Motor neuron (in vitro differentiated cells): ENCODE results near the gene FASTK. TPM values are rescaled to one million over a fixed set of nuclear protein-coding genes. Genes with fewer than 3 reads are reported as not detected.

Experiments
- ATAC-seq, 8 experiments: fragments of 200-7000 bp; cut with Tn5 transposase; replicated peaks in 6 of 8; 2 replicates each; pipeline ENCODE4 v1.8.0; 2021; ENCODE audit warnings: mild to moderate bottlenecking in 8 of 8, moderate library complexity in 8 of 8
- H3K27ac ChIP-seq, 2 donors: fragments of 250-450 bp; sonication (Bioruptor Pico); 2 replicates each; pipeline ENCODE4 v1.9.0; 2021; ENCODE audit warnings: antibody characterized with exemption in 2 of 2, mild to moderate bottlenecking in 2 of 2, moderate library complexity in 1 of 2
- H3K4me1 ChIP-seq, 2 donors: fragments of 250-450 bp; sonication (Bioruptor Pico); replicated peaks in 1 of 2; 2 replicates each; pipeline ENCODE4 v1.6.1; 2021; ENCODE audit warnings: antibody characterized with exemption in 2 of 2, mild to moderate bottlenecking in 2 of 2, moderate library complexity in 1 of 2
- H3K4me3 ChIP-seq, 5 donors: fragments of 250-450 bp; sonication (Bioruptor Pico); 2 replicates each; pipeline ENCODE4 v1.9.0; 2021; ENCODE audit warnings: antibody characterized with exemption in 5 of 5, mild to moderate bottlenecking in 5 of 5, moderate library complexity in 4 of 5
- WGBS, 10 experiments: fragments of 450-650 bp; shearing (Covaris generic); methylation state at CpG; one replicate each; pipeline ENCODE4 v1.0.0; 2022; 5-methylcytosine and 5-hydroxymethylcytosine counted together
- in situ Hi-C, 9 experiments: fragments of 400-800 bp; cut with MboI; loops; one replicate each; pipeline ENCODE4 v1.15.0; 2021; ENCODE audit warnings: low sequenced_read_pairs in 9 of 9, low pct_unique_long_range_greater_than_20kb in 2 of 9; ENCODE audit not compliant: unreplicated experiment in 9 of 9
- total RNA-seq, 8 experiments: library from RNA; unstranded; fragments of 300-600 nt; gene quantifications; 2 replicates each; pipeline versions ENCODE4 v1.2.3 to v1.2.4, GENCODE V29; 2022

The FASTK gene, protein sequence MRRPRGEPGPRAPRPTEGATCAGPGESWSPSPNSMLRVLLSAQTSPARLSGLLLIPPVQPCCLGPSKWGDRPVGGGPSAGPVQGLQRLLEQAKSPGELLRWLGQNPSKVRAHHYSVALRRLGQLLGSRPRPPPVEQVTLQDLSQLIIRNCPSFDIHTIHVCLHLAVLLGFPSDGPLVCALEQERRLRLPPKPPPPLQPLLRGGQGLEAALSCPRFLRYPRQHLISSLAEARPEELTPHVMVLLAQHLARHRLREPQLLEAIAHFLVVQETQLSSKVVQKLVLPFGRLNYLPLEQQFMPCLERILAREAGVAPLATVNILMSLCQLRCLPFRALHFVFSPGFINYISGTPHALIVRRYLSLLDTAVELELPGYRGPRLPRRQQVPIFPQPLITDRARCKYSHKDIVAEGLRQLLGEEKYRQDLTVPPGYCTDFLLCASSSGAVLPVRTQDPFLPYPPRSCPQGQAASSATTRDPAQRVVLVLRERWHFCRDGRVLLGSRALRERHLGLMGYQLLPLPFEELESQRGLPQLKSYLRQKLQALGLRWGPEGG
- total RNA-seq: 10 to 100 TPM; 33.5 to 79.4 (median 59.9) TPM

DNA sequence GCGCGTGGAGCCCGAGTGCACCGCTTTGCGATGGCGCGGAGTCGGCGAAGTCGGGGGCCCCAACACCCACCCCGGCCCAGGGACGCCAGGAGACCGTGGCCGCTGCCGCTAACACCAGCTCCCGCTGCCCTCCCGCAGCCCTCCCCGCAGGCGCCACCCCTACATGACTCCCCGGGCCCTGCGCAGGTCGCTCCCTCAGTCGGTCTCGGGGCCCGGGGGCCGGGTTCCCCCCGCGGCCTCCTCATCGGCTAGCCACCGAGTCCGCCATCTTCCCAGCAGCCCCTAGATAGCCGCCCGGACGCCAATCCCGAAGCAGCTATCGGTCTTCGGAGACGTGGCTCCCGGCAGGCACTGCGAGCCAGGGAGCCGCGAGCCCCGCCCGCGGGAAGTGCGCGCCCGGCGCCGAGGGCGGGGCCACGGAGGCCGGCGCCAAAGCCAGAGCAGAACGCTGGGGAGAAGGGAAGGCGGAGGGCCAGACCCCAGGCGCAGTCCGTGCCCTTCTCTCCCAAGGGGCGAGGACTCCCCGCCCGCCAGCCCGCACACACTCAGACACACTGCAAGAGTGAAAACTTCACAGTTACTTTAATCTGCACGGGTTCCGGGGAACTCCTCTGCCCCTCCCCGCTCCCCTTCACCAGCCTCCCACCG is at the start of gene FASTK:
Gene FASTK, minus strand, starts transcription at position 288 of the 648 bp plus-strand sequence. Its CDS starts 43 bp downstream, at position 245.
- whole genome bisulfite sequencing, 10 experiments: 0% methylated on average over 5 to 9 of the region's 66 CpGs; no CpG with 5 or more reads in 8 of the 10 experiments
- Histone ChIP-seq H3K4me3 (peak within 1 kb of the TSS; percentile 84 to 95 (median 93)), H3K4me1 (peaks cover 42 to 47% of the 10 kb centered on the region in 2 donors), H3K27ac (peak within 1 kb of the TSS; percentile 97 to 98)
- in situ Hi-C loops: no loop called here
- peak; percentile 55 to 75 (median 61) for ATAC-seq

DNA sequence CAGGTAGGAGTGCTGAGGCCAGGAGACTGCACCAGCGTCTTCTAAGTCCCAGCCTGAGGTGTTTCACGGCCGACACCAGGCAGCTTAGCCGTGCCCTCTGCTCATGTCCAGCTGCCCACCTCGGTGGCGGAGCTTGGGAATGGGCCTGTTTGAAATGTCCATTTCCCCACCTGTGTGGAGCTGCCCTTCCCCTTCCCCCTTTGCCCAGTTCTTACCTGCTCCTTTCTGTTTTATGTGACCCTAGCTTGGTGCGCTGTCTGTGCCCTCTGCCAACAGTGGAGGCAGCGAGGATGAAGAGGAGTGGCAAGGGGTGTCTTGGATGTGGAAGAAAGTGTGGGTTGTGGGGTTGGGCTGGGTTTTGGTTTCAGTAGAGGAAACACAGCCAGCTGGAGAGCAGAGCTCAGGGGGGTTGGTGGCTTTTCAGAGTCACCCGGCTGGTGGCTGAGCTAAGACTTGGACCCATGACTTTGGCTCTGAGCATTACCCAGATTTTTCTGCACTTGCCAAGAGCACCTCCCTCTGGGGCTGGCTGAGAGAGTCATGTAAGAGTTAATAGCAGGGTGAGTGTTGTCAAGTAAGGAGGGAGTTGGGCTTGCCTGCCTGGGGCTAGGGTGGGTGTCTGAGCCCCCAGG is 49.5 kb upstream of the FASTK start:
- WGBS, 10 experiments: 80 to 100% (median 88%) methylated on average over 1 to 5 of the region's 9 CpGs; no CpG with 5 or more reads in 7 of the 10 experiments

DNA sequence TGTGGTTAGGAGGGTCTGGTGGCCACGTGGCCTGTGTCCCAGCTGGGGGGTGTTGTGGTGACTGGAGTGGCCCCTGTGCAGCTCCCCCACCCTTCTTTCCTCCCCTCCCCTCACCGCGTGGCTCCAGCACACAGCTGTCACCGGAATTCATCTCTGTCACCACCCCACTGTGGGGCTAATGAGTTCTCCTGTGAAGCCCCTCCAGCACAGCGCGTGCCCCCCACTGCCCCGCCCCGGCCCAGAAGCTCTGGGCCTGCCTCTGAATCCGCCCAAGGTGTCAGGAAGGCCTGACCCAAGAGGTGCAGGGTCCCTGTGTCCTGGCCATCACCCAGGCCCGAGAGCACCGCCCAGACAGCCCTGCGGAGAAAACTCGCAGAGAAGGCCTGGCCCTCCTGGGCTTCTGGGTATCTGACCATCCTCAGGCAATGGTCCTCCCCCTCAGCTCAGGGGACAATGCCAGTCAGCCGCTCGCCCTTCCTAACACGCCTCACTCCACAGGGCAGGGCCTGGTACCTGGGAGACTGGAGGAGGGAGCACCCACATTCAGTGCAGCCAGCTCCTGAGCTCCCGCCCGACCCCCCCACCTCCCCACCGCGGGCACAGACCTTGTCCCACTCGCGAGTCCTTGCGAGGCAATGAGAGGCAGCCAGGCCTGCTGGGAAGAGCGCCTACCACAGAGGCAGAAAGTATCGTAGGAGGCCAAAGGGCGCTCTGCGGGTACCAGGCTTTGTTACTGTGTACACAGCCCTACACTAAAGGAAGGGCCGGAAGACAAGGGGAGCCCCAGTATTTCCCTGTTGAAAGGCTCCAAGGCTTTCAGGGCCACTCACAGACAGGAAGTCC is 48.7 kb upstream of the FASTK start:
- ATAC-seq: no peak
- H3K27ac ChIP-seq: no peak overlapping the region
- in situ Hi-C loops: loop anchor here in 1 of 9 experiments (10.0 kb wide), 1 partner anchor 45 kb away; no protein-coding TSS in a partner anchor
- peaks cover 14 to 31% of the 10 kb centered on the region in 2 donors for H3K4me1 ChIP-seq
- 76 to 100% (median 90%) methylated on average over 1 to 5 of the region's 28 CpGs; no CpG with 5 or more reads in 6 of the 10 experiments for WGBS, 10 experiments
- H3K4me3 ChIP-seq: no peak overlapping the region

More for the DNA sequence above, 49.5 kb upstream of the FASTK start:
- no peak for ATAC-seq
- in situ Hi-C loops: loop anchor here in 1 of 9 experiments (10.0 kb wide), 1 partner anchor 45 kb away; no protein-coding TSS in a partner anchor
- Histone ChIP-seq H3K4me3 (no peak overlapping the region), H3K4me1 (peaks cover 14 to 31% of the 10 kb centered on the region in 2 donors), H3K27ac (no peak overlapping the region)

DNA sequence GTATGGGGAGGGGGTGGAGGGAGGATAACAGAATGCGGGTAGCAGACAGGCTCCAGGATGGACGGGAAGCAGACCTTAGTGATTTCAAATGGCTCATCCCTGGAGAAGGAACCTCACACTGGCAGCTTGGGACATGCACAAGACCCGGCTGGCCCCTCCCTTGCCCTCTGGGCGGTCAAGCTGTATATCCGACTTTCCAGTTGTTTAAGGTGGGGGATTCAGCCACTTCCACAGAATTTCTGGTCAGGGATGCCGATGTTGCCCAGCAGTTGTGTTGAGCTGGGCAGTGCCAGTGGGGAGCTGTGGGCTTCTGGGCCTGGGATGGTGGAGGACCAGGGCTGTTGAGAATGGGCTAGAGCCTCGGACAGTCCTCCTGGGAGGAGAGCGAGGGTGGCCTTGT is 48.1 kb upstream of the FASTK start:
- Histone ChIP-seq H3K4me1 (peaks cover 14 to 31% of the 10 kb centered on the region in 2 donors), H3K27ac (no peak overlapping the region), H3K4me3 (no peak overlapping the region)
- in situ Hi-C loops: loop anchor here in 1 of 9 experiments (10.0 kb wide), 1 partner anchor 46 kb away; no protein-coding TSS in a partner anchor
- no peak for ATAC-seq
- no CpG with 5 or more reads among the region's 8 CpGs for WGBS, 10 experiments

DNA sequence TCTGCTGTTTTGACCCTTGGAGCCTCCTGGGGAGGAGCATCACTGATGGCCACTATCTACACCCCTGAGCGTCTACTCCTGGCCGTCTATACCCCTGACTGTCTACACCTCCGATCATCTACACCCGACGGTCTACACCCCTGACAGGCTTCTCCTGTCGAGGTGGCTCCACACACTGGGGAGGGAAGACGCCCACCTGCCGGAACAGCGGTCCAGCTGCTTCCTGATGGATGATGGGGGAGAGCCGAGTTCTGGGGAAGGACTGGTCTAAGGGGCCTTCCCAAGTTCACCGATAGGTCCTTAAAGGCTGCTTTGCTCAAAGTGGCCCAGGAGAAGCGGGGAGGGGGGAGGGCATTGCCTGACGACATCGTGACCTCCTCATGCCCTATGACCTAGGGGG is 47.5 kb upstream of the FASTK start:
- 40 to 100% (median 60%) methylated on average over 2 to 3 of the region's 14 CpGs; no CpG with 5 or more reads in 7 of the 10 experiments for WGBS, 10 experiments
- Histone ChIP-seq H3K4me3 (no peak overlapping the region), H3K4me1 (peaks cover 14 to 31% of the 10 kb centered on the region in 2 donors), H3K27ac (no peak overlapping the region)
- ATAC-seq: no peak
- in situ Hi-C loops: loop anchor here in 1 of 9 experiments (10.0 kb wide), 1 partner anchor 47 kb away; no protein-coding TSS in a partner anchor

DNA sequence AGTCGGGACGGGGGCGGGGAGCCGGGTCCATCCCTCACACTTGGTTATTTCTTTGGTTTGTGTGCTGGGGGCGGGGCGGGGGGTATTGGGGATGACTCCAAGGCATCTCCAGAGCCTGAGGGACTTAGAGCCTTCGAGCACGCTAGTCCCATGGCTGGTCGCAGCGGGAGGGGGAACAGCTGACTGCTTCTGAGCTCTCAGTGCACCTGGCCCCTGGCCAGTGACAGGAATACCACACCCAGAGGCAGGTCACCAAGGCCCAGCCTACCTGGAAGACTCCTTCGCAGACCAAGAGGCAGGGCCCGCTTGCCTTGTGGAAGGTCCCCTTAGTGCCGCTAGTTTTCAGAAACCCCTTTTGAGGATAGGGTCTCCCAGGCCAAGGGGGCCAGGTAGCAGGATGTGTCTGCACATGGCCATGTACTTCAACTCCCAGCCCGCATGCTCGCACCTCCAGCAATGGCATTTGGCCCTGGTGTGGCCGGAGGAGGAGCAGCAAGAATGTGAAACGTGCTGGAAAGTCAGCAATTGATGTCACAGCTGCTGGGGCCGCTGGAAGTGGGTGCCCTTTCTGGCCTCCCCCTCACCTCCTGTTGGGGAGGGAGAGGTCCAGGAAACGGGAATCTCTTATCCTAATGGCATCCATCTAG is 46.0 kb upstream of the FASTK start:
- peaks cover 14 to 26% of the 10 kb centered on the region in 2 donors for H3K4me1 ChIP-seq
- ATAC-seq: peak in 2 of 8 experiments; percentile 0 to 10
- in situ Hi-C loops: loop anchor here in 1 of 9 experiments (10.0 kb wide), 1 partner anchor 48 kb away; no protein-coding TSS in a partner anchor
- 50 to 100% (median 80%) methylated on average over 1 to 5 of the region's 19 CpGs; no CpG with 5 or more reads in 5 of the 10 experiments for WGBS, 10 experiments
- peak overlapping the region in 2 of 5 donors; percentile 20 to 33 for H3K4me3 ChIP-seq
- H3K27ac ChIP-seq: peak overlapping the region in 1 of 2 donors; percentile 58

DNA sequence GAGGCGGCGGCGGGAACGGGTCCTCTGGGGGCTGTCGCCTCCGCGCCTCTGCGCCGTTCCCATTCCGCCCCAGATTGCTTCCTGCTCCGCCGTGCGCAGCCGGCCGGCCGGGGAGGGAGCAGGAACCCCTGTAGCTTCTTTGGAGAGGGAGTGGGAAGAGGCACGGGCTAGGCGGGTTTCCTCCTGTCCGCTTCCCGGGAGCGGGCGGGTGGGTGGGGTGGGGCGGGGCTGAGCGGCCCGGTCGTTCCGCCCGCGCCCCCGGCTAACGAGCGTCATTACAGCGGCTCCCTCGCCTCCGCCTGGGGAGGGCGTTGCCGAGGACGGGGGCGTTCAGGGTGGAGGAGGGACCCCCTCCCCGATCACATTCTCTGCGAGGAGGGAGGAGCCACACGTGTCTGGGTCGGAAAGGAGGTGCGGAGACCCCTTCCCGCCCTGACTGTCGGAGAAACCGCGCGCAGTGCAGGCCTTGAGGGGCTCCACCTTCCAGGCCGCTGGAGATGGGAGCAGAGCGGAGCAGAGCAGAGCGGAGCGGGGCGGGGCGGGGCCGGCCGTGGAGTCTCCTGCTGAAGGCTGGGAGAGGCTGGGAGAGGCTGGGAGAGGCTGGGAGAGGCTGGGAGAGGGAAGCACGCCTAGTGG is 45.4 kb upstream of the FASTK start:
- Histone ChIP-seq H3K27ac (peak overlapping the region; percentile 34 to 58), H3K4me3 (peak overlapping the region; percentile 5 to 33 (median 20)), H3K4me1 (peaks cover 14 to 21% of the 10 kb centered on the region in 2 donors)
- ATAC-seq: peak; percentile 61 to 83 (median 76)
- in situ Hi-C loops: loop anchor here in 1 of 9 experiments (10.0 kb wide), 1 partner anchor 49 kb away; no protein-coding TSS in a partner anchor
- no CpG with 5 or more reads among the region's 58 CpGs for WGBS, 10 experiments

DNA sequence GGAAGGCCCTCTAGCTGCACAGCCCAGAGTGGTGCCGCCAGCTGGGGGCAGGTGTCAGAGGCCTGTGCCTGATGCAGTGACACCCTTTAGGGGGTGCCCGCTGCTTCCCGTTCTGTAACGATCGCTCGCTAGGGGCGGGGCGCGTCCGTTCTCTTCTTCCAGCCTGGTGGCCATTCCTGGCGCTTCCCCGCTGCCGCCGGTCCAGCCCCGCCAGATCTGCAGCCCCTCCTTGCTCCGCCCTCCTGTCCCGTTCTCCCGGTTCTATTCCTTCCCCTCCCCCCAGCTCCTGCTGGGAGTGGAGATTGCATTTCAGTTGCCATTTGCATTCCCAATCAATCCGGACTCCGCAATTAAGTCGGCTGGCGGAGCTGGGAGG is 44.8 kb upstream of the FASTK start:
- 0 to 60% (median 2%) methylated on average over 1 to 7 of the region's 22 CpGs; no CpG with 5 or more reads in 7 of the 10 experiments for WGBS, 10 experiments
- peak overlapping the region; percentile 34 to 58 for H3K27ac ChIP-seq
- peak; percentile 12 to 63 (median 46) for ATAC-seq
- H3K4me1 ChIP-seq: peaks cover 14 to 21% of the 10 kb centered on the region in 2 donors
- in situ Hi-C loops: loop anchor here in 1 of 9 experiments (10.0 kb wide), 1 partner anchor 49 kb away; no protein-coding TSS in a partner anchor
- peak overlapping the region; percentile 5 to 33 (median 20) for H3K4me3 ChIP-seq

DNA sequence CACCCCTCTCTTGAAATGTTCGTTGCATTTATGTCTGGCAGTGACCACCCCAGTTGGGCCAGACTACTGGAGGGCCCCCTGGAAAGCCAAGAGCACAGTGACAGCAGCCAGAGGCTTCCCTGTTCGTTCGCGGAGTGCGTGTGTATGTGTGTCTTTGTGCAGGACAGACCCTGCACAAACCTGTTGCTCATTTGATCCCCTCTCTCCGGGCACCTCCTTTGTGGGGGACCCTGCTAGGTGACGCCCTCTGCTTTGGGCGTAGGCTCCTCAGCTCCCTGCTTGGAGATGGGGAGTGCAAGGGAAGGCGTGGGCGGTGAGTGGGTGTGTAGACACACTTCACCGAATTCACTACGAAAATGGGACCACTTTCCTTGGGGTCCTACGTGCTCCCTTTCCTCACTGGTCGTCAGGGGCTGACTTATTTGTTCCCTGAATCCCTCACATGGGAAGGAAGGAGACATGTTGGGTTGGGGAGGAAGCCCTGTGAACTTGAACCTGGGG is 44.3 kb upstream of the FASTK start:
- H3K4me3 ChIP-seq: no peak overlapping the region
- in situ Hi-C loops: loop anchor here in 1 of 9 experiments (10.0 kb wide), 1 partner anchor 50 kb away; no protein-coding TSS in a partner anchor
- H3K4me1 ChIP-seq: peaks cover 14 to 21% of the 10 kb centered on the region in 2 donors
- ATAC-seq: no peak
- peak overlapping the region in 1 of 2 donors; percentile 58 for H3K27ac ChIP-seq
- 60 to 91% (median 80%) methylated on average over 1 to 8 of the region's 14 CpGs; no CpG with 5 or more reads in 5 of the 10 experiments for WGBS, 10 experiments

DNA sequence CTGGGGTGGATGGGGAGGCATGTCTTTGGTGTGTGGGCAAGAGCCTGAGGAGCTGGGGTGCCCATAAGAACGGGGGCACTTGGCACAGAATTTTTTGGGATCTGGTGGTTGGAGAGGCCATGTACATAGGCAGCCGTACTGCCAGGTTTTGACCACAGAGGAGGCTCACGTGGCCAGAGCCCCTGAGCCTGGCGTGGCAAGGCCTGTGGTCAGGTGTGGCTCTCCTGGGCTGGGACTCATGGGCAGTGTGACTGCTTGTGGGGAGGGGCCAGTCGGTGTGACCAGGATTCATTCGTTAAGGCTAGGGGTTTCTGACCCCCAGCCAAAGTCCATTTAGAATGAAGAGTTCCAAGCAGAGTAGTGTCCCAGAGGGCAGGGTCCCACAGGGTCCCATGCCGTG is 43.9 kb upstream of the FASTK start:
- no peak overlapping the region for H3K4me3 ChIP-seq
- no peak for ATAC-seq
- in situ Hi-C loops: loop anchor here in 1 of 9 experiments (10.0 kb wide), 1 partner anchor 50 kb away; no protein-coding TSS in a partner anchor
- peaks cover 14 to 21% of the 10 kb centered on the region in 2 donors for H3K4me1 ChIP-seq
- WGBS, 10 experiments: 20 to 74% (median 62%) methylated on average over 1 to 3 of the region's 7 CpGs; no CpG with 5 or more reads in 7 of the 10 experiments
- H3K27ac ChIP-seq: no peak overlapping the region
